ENCODE data around the gene FIGN.

GRCh38 chr2:163611557-163611906, 124.3 kb downstream of the FIGN start:
- TF ChIP-seq CTCF (CRISPR knock-in tag; IDR thresholded peaks at IDR 0.05) (no peak), ZNF350 (CRISPR knock-in tag; IDR thresholded peaks at IDR 0.05; ENCODE audit: borderline replicate concordance, low read depth) (no peak), SP2 (CRISPR knock-in tag; IDR thresholded peaks at IDR 0.05) (no peak), ZBTB26 (CRISPR knock-in tag; IDR thresholded peaks at IDR 0.05; ENCODE audit: borderline replicate concordance) (no peak), ZBTB37 (CRISPR knock-in tag; IDR thresholded peaks at IDR 0.05) (no peak), ATF7 (IDR thresholded peaks at IDR 0.05) (no peak), ATF7 (CRISPR knock-in tag; IDR thresholded peaks at IDR 0.05) (no peak), EP300 (IDR thresholded peaks at IDR 0.05; ENCODE audit: low read depth in 2 of 2, low read length in 2 of 2) (no peak), EP300 (CRISPR knock-in tag; IDR thresholded peaks at IDR 0.05; ENCODE audit: borderline replicate concordance) (no peak), ZNF503 (CRISPR knock-in tag; IDR thresholded peaks at IDR 0.05) (no peak), CERS6 (CRISPR knock-in tag; IDR thresholded peaks at IDR 0.05) (no peak)

All from HepG2 (cell line).